Germinal center (tissue), 1 donor: ENCODE results near the gene NOS3.
"Not testable (repeated sequence)": the region's sequence is repeated elsewhere in the genome, so short reads cannot be mapped to it uniquely, and the experiment has no call there.

ENCODE experiments used
- DNase-seq: peaks from one replicate; pipeline ENCODE4 v3.0.0; 2012; ENCODE audit warnings: mixed read lengths, low spot score

Gene NOS3

GRCh38 chr7:151000897-151001495 lies 10.2 kb downstream of the NOS3 start:
- DNase-seq = no peak

- no peak for DNase-seq
Measured at GRCh38 chr7:151001546-151001945, 10.7 kb downstream of the NOS3 start.

GRCh38 chr7:151003572-151003971 lies 12.8 kb downstream of the NOS3 start:
- DNase-seq = no peak

GRCh38 chr7:151005566-151005965 lies 14.7 kb downstream of the NOS3 start:
- DNase-seq = no peak

GRCh38 chr7:151006590-151007300 lies 15.9 kb downstream of the NOS3 start:
- no peak for DNase-seq

GRCh38 chr7:151007469-151007898 lies 16.7 kb downstream of the NOS3 start:
- DNase-seq = no peak

- DNase-seq = no peak
Measured at GRCh38 chr7:151008143-151008510, 17.3 kb downstream of the NOS3 start.

- DNase-seq = peak; percentile 80
Measured at GRCh38 chr7:151008511-151009323, 17.9 kb downstream of the NOS3 start.

GRCh38 chr7:151009327-151010036 lies 18.7 kb downstream of the NOS3 start:
- DNase-seq = no peak

- no peak for DNase-seq
Measured at GRCh38 chr7:151010037-151010306, 19.2 kb downstream of the NOS3 start.

- DNase-seq = no peak
Measured at GRCh38 chr7:151010307-151011096, 19.7 kb downstream of the NOS3 start.

GRCh38 chr7:151011097-151011409 lies 20.2 kb downstream of the NOS3 start:
- DNase-seq = no peak

- DNase-seq = not testable (repeated sequence)
Measured at GRCh38 chr7:151011616-151012015, 20.8 kb downstream of the NOS3 start.

- no peak for DNase-seq
Measured at GRCh38 chr7:151012031-151012692, 21.3 kb downstream of the NOS3 start.

GRCh38 chr7:151012911-151013347 lies 22.1 kb downstream of the NOS3 start:
- DNase-seq = peak; percentile 48

GRCh38 chr7:151013356-151013732 lies 22.5 kb downstream of the NOS3 start:
- DNase-seq = no peak

- DNase-seq = peak; percentile 83
Measured at GRCh38 chr7:151013733-151014497, 23.1 kb downstream of the NOS3 start.

- no peak for DNase-seq
Measured at GRCh38 chr7:151014950-151015349, 24.1 kb downstream of the NOS3 start.

- no peak for DNase-seq
Measured at GRCh38 chr7:151015967-151016366, 25.1 kb downstream of the NOS3 start.

- DNase-seq = no peak
Measured at GRCh38 chr7:151016505-151016904, 25.7 kb downstream of the NOS3 start.

- DNase-seq = no peak
Measured at GRCh38 chr7:151016942-151017341, 26.1 kb downstream of the NOS3 start.
